ENCODE measurements around the gene PLEKHB2.
"Not testable (repeated sequence)": the region's sequence is repeated elsewhere in the genome, so short reads cannot be mapped to it uniquely, and the experiment has no call there.

PLEKHB2 gene, protein sequence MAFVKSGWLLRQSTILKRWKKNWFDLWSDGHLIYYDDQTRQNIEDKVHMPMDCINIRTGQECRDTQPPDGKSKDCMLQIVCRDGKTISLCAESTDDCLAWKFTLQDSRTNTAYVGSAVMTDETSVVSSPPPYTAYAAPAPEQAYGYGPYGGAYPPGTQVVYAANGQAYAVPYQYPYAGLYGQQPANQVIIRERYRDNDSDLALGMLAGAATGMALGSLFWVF

DNA sequence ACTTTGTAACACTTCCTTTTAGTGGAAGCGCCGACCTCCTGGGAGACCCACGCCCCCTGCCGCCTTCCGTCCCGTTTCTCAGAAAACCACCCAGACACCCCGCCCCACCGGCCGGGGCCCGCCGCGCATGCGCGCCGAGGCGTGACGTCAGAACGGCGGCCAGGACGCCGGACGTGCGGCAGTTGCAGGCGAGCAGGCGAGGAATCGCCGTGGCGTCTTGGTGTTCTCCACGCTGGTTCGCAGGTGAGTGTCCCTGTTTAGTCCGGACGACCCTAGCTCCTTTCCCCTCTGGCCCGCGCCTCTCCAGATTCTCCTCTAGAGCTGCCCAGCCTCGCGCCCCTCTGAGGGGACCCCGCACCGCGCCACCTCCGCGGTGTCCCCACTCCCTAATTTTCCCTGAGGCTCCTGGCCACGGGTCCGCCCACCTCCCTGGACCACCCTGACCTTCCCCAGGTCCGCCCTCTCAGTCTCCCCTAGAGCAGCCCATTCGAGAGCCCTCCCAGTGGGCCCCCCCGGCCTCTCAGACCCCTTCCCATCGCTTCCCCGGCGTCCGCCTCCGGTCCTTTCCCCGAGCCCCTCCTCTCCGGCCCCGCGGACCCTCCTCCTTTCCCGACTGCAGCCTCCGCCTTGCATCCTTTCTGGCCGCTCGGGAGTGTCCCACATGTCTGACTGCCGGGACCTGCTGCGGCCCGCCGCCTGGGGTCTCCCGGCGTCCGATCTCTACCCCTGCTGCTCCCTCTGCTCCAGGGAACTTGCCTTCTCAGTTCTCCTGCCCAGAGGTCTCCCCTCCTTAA lies at the start of gene PLEKHB2:
Gene PLEKHB2, plus strand, starts transcription at position 181 of the 794 bp plus-strand sequence. CDS start 15,606 bp downstream, outside the sequence.
- DNase-seq: peak; percentile 92

DNA sequence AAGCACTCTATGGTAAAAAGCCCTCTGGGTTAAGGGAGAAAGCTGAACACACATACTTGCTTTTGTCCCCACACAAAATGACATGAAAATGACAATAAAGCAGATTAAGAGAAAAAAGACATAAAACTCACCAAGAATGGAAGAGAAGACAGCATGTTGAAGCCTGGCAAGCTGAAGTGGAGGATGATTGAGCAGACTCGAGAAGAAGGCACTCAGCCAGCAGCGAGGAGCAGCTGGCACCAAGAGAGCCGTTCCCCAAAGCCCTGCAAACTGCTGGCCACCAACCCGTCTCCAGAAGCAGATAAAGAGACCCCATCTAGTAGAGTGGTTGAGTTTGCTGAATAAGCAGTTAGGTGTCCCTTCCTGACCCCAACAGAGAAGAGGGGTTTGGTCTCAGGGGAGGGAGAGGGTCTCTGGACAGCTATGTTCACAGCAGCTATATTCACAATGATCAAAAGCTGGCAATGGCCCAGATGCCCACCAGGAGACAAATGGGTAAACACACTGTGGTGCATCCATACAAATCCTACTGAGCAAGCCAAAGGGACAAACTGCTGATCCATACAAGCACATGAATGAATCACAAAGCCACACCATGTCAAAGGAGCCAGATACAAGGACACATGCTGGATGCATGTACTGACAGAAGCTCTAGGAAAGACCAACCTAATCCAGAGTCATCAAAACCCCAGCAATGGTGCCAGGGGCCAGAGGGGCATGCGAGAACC lies 48.8 kb upstream of the PLEKHB2 start:
- no peak for DNase-seq

DNA sequence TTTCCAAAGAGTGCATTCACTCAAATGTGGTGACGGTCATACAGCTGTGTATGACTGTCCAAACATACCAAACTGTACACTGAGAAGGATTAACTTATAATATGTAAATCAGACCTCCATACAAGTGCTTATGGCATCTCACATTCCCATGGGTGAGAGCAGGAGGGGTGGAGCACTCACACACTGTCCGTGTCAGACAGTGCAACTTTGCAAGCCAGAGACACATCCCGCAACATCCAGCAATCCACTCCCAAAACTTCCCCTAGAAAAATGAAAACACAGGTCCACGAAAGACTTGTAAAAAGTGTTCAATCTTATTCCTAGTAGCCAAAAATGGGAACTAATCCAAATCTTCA lies 48.2 kb upstream of the PLEKHB2 start:
- DNase-seq: no peak

DNA sequence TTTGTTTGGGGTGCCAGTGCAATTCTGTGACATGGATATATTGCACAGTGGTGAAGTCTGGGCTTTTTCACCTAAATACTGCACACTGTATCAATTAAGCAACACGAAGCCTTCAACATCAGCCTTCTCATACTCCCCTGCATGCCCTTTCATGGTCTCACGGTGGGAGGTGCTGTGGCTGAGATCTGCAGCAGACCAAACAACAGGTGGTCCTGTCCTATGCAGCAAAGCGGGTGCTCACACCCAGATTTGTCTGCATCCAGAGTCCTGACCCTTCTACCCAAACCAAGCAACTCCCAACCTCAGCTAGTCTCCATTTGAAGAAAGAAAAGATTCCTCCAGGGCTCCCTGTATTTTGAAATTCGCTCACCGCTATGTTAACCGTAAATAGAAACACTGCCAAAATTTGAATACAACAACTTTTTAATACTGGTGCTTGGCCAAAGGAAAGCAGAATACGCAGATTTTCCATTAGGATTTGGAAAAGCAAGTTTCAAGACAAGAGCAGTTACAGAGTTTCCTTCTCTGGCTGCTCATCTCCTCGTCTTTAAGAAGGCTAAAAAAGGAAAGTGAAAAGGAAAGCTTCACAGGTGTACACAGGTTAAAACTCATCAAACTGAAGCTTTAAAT lies 46.8 kb upstream of the PLEKHB2 start:
- DNase-seq: no peak

DNA sequence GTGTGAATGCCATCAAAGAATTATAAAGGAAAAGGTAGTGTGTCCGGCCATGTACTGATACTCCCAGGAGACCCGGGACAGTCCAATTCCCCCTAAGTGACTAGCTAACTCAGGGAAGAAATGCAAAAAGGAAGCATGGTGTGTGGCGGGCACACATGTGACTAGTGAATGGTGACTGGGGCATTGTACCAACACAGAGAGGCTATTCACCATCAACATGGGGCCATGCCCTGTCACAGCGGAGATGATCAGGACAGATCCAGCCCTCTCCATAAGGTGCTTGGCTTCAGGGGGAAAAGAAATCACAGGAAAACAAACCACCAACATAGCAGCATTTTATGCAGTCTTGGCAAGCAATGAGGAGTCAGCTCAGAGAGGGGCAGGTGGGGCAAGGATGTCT lies 46.2 kb upstream of the PLEKHB2 start:
- no peak for DNase-seq

DNA sequence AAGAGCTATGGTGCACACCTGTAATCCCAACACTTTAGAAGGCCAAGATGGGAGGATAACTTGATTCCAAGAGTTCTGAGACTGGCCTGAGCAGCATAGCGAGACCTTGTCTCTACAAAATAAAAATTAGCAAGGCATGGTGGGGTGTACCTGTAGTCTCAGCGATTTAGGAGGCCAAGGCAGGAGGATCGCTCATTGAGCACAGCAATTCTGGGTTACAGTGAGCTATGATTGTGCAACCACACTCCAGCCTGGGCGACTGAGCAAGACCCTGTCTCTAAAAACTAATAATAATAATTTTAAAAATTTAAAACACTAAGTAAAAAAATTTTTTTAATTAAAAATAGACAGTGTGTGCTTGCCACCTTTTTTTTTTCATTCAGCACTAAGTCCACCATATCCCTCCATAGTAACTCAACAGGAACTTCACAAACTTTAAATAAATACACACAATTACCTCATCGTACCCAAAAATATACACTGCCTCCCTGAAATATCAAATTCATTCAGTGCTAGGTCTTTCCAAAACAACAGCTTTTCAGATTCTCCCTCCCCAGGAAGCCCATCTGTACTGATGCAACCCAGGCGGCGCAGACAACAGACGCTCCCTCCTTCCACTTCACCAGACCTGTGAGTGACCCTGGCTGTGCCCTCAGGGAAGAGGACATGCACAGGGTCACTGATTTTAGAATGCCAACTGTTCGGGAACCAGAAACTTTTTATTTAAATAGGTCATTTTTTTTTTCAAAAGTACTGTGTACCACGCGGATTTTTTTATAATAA lies 41.4 kb upstream of the PLEKHB2 start:
- peak; percentile 41 for DNase-seq

DNA sequence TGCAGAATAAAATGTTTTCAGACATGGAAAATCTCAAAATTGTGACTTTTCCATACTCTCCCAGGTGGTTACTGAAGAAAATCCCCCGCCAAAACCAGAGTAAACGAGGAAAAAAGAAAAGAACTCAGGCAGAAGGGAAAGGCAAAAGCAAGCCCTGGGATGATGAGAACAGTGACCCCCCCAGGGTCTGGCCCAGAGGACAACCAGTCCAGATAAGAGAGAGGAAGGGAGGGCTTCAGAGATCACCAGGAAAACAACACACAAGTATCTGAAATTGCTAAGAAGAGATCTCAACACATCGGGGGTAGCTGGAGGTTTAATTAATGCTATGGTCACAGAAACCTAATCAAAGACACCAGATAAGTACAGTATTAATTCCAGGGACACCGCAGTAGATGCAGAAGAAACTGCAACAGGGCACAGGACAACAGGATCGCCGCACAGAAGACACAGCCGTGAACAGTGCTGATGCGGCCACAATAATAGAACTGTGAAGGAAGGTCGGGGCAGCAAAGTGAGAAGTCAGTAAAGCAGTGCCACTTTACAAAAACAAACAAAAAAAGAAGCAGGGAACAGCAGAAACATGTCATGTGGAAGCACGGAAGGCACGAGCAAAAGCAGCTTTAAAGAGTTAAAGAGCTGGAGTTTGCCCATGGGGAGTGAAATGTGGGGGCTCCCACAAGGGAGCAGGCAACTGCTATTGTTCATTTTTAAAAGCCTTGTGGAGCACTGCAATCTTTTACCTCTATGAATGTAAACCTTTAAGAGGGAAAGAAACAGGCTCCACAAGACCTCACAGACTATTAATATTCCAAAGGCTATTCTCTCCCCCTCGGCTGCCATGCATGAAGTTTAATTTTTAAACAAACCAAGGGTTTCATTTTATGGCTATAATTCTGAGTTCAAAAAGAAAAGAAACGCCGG lies 40.3 kb upstream of the PLEKHB2 start:
- no peak for DNase-seq

DNA sequence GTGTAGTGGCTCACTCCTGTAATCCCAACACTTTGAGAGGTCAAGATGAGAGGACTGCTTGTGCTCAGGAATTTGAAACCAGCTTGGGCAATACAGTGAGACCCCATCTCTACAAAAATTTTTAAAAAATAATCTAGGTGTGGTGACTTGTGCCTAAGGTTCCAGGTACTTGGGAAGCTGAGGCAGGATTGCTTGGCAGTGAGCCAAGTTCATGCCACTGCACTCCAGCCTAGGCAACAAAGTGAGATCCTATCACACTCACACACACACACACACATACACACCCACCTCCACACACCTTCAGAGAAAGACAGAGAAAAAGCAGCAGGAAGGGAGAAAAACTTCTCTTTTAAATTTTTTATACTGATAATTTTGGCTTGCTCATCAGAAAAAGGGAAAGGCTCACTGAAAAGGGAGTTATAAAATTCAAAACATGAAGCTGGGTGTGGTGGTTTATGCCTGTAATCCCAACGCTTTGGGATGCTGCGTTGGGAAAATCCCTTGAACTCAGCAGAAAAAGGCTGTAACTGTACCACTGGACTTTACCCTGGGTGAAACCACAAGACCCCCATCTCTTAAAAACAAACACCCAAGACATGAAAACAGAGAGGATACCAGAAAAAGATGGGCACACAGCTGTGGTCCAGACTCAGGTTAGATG lies 37.5 kb upstream of the PLEKHB2 start:
- DNase-seq: no peak

DNA sequence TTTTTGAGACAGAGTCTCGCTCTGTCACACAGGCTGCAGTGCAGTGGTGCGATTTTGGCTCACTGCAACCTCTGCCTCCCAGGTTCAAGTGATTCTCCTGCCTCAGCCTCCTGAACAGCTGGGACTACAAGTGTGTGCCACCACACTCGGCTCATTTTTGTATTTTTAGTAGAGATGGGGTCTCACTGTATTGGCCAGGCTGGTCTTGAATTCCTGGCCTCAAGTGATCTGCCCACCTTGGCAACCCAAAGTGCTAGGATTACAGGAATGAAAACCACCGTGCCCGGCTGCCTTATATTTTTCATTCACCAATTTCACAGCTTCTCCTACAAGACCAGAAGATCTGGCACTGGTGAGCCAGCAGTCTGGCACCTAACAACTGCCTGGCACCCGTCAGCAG lies 37.0 kb upstream of the PLEKHB2 start:
- DNase-seq: not testable (repeated sequence)

DNA sequence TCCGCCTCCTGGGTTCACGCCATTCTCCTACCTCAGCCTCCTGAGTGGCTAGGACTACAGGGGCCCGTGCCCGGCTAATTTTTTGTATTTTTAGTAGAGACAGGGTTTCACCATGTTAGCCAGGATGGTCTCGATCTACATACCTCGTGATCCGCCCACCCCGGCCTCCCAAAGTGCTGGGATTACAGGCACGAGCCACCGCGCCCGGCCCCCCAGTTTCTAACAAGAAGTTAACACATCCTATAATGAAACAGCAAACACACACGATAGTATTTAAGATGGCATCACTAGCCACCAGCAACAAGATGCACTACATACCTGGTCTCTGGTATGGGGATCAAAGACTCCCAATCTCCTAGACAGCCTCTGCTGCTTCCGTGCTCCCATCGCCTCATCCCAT lies 29.6 kb upstream of the PLEKHB2 start:
- DNase-seq: not testable (repeated sequence)

DNA sequence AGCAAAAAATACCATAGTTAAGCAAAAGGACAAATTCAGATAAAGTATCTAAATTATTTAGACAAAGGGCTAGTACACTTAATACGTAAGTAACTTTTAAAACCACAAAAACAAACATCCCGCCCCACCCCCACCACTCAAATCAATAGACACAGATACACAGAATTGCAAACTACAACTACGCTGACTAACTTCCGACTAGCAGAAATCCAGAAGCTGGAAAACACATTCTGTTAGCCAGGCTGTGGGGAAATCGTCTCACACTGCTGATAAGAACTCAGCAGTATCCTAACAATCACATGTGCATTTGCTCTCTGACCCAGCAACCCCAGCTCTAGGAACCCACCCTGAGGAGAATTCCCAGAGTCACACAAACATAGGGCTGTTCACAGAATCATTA lies 28.4 kb upstream of the PLEKHB2 start:
- DNase-seq: no peak

DNA sequence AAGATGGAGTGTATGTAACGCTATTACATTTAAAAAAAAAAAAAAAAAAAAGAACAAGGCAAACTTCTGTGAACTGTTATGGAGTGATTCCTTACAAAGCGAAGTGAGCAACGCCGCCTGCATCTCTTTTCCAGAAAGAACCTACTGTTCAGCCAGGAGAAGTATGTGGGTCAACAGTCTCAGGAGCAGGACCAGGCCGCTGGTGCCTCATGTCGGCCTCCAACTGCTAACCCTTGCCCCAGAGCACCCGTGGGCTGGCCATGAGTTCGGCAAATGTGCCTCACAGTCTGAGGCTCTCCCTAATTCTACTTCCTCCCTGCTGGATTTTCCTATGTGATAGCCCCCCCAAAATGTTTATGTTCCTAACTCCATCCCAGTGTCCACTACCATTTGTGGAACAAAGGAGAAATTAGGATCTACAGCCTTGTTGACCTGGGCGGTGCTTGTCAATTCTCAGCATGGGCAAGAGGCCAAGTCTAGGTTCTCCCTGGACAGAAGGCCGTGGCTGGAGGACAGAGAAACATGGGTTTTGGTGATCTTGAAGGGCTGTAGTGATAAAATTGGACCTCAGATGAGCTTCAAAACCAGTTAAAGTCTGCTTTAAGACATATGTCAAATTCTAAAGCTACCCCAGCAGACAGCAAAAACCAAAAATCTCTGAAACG lies 27.8 kb upstream of the PLEKHB2 start:
- no peak for DNase-seq

DNA sequence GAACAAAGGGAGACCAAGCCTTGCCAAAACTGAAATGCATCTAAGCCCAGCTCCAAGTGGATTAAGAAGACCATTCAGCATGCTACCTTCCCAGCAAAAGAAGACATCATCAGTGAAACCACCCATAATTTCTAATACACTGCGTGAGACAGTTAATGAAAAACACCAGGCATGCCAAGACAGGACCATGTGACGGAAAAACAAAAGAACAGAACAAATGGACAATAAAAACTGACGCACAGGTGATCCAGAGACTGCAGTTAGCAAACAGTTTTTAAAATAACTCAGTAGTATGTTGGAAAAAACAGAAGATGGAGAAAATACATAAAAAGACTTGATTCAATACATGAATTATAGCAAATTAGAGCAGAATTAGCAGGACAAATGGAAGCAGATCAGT lies 27.2 kb upstream of the PLEKHB2 start:
- DNase-seq: no peak

DNA sequence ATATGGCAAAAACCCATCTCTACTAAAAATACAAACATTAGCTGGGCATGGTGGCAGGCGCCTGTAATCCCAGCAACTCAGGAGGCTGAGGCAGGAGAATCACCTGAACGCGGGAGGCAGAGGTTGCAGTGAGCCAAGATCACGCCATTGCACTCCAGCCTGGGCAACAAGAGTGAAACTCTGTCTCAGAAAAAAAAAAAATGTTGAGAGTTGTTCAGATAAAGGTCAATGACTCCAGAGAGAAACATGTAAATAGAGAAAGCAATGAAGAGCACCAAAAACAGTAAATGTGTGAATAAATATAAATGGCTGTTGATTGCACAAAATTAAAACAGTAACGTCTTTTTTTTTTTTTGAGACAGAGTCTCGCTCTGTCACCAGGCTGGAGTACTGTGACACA lies 25.2 kb upstream of the PLEKHB2 start:
- not testable (repeated sequence) for DNase-seq

DNA sequence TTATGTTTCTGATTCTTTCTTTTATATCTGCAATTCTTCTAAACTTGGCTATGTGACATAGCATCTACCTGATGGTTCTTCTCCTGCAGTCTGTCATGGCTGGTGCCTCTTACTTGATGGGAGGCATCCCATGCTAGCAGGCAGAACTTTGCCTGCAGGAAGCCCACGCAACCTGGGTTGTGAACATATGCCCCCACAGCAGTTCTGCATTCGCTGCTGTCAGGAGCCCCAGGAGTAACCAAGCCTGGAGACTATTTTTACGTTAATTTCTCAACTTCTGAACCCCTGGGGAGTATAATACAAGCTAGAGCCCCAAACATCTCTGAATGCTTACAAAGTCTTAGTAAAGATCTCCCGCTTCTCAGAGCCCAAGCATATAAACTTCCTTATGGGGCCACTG lies 23.9 kb upstream of the PLEKHB2 start:
- no peak for DNase-seq

DNA sequence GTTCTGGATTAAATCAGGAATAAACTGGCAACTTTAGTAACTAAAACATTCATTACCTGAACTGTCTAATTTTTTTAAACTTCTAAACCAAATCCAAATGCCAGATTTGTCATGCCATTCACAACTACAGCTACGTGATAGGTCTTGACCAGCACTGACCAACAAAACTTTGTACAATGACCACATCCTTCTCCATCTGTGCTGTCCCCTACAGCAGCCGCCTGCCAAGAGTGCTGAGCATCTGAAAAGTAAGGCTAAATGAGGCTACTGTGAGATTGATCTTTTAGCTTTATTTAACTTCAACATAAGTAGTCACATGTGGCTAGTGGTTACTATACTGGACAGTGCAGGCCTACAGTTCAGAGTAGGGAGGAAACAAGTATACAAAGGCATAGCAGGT lies 19.5 kb upstream of the PLEKHB2 start:
- DNase-seq: no peak

DNA sequence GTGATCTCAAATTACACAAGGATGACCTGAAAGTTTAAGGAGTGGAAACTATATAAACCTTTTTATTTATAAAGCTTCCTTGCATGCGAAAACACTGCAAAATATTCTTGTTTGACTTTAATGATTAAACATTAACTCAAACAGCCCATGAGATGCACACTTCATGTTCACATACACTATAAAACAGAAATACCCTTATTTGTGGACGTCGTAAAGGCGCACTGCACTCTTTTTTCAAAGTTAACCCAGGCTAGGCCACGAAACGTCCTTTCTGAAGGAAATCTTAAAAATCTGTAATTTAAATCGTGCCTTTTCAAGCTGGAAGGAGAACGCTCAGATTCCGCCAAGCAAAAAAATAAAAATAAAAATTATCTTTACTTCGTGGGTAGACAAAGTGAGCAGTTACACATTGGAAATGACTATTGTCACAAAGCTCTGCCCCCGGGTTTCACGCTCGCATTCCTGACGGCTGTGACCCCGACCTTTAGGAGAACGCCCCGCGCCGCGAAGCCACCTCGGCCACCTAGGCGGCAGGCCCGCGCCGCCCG lies 12.6 kb upstream of the PLEKHB2 start:
- no peak for DNase-seq

DNA sequence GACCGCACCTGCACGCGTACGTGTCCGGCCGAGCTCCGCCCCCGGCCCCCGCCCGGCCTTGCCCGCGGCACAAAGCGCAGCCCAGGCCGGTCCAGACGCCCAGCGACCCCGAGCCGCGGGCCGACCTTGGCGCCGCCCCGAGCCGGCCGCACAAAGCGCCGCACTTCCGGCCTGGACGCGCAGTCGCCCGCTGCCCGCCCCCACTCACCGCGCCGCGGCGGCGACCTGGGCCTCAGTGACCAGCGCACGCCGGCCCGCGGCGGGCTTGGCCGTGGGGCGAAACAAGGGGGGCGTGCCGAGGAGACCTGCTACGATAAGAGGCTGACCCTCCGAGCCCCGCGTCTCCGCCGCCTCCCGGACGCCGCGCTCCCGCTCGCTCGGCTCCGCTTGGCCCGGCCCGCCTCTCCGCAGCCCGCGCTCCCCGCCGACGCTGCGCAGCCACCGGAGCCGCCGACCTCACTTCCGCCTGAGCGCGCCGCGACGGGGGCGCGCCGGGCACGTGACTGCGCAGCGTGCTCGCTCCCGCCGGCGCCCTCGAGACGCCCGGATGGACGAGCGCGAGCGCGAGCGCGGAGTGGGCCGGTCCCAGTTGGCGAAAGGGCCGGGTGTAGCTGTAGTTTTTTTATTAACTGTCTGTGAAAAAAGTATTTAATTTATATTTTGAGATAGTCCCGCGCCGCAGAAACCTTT lies 12.0 kb upstream of the PLEKHB2 start, which contains the start of gene FAM168B:
Gene FAM168B, minus strand, starts transcription at position 455 of the 690 bp plus-strand sequence. CDS start 10,814 bp downstream, outside the sequence.
- DNase-seq: peak; percentile 83

All from NCI-H2171 treated with DMSO at 0.1 percent for 48 hours (cell line).